Smooth muscle cell (in vitro differentiated cells): ENCODE results near the gene WDR27. TPM values are rescaled to one million over a fixed set of nuclear protein-coding genes. Genes with fewer than 3 reads are reported as not detected.

ENCODE experiments used
- DNase-seq: peaks from one replicate; lab custom pipeline; 2025; ENCODE audit not compliant: unreplicated experiment; lab: John Stamatoyannopoulos, UW
- H2AFZ ChIP-seq: fragments of 200-600 bp; sonication (generic); 2 replicates; pipeline ENCODE4 v1.6.0; 2016; ENCODE audit warnings: antibody characterized with exemption, low read depth, mild to moderate bottlenecking
- H3F3A ChIP-seq: fragments of 200-600 bp; sonication (generic); 2 replicates; pipeline ENCODE4 v1.6.0; 2017; ENCODE audit warnings: antibody characterized with exemption, low read depth
- H3K27ac ChIP-seq: fragments of 200-600 bp; sonication (generic); 2 replicates; pipeline ENCODE4 v1.5.1; 2016; ENCODE audit warnings: low read depth, mild to moderate bottlenecking
- H3K27me3 ChIP-seq: fragments of 200-600 bp; sonication (generic); 2 replicates; pipeline ENCODE4 v1.6.1; 2016; ENCODE audit warnings: low read depth, mild to moderate bottlenecking
- H3K36me3 ChIP-seq: fragments of 200-600 bp; sonication (generic); 2 replicates; pipeline ENCODE4 v1.5.1; 2016; ENCODE audit warnings: low read depth
- H3K4me1 ChIP-seq: fragments of 200-600 bp; sonication (generic); 2 replicates; pipeline ENCODE4 v1.5.1; 2016; ENCODE audit warnings: low read depth
- H3K4me2 ChIP-seq: fragments of 200-600 bp; sonication (generic); 2 replicates; pipeline ENCODE4 v1.6.0; 2016; ENCODE audit warnings: mild to moderate bottlenecking
- H3K4me3 ChIP-seq: fragments of 200-600 bp; sonication (generic); 2 replicates; pipeline ENCODE4 v1.5.1; 2016; ENCODE audit warnings: mild to moderate bottlenecking
- H3K79me2 ChIP-seq: fragments of 200-600 bp; sonication (generic); 2 replicates; pipeline ENCODE4 v1.6.0; 2016; ENCODE audit warnings: low read depth, mild to moderate bottlenecking
- H3K9ac ChIP-seq: fragments of 200-600 bp; sonication (generic); 2 replicates; pipeline ENCODE4 v1.6.0; 2016; ENCODE audit warnings: low read depth
- H3K9me3 ChIP-seq: fragments of 200-600 bp; sonication (generic); replicated peaks from 2 replicates; pipeline ENCODE4 v1.5.1; 2016; ENCODE audit warnings: low read depth
- H4K20me1 ChIP-seq: fragments of 200-600 bp; sonication (generic); 2 replicates; pipeline ENCODE4 v1.6.0; 2016; ENCODE audit warnings: low read depth
- CTCF ChIP-seq: fragments of 200-600 bp; sonication (generic); IDR thresholded peaks from 2 replicates; pipeline ENCODE4 v1.5.1; 2017; ENCODE audit warnings: borderline replicate concordance, mild to moderate bottlenecking, antibody characterized with exemption; ENCODE audit not compliant: insufficient read depth, poor library complexity, severe bottlenecking
- WGBS: methylation state at CpG from one replicate; pipeline ENCODE4 v1.1.7; 2016; ENCODE audit warnings: low lambda C conversion rate; 5-methylcytosine and 5-hydroxymethylcytosine counted together
- polyA plus RNA-seq: library from polyadenylated mRNA; unstranded; fragments of >200 nt; fragmentation: Nextera tagmentation; extraction: Ambion mirVana; gene quantifications from 2 replicates; pipeline ENCODE4 v1.2.1, GENCODE V29; 2016
- total RNA-seq: library from RNA; depleted of rRNA; stranded (reverse); fragments of >200 nt; gene quantifications from 2 replicates; pipeline ENCODE4 v1.2.3, GENCODE V29; 2014

The WDR27 gene
- total and polyA plus RNA-seq, 2 experiments from 2014 or later: 26.0 to 47.0 TPM

- H3K9me3 ChIP-seq: peaks cover 4% of the 10 kb centered on the region
- no peak overlapping the region for H3K4me3 ChIP-seq
- no peaks in the 10 kb centered on the region for H3F3A ChIP-seq
- H4K20me1 ChIP-seq: no peaks in the 10 kb centered on the region
- H3K27ac ChIP-seq: no peak overlapping the region
- TF ChIP-seq CTCF: no peak
- 96% methylated on average over 3 of the region's 3 CpGs for whole genome bisulfite sequencing
- no peaks in the 10 kb centered on the region for H3K4me1 ChIP-seq
- H3K4me2 ChIP-seq: no peak overlapping the region
- peaks cover 24% of the 10 kb centered on the region for H3K79me2 ChIP-seq
- no peak for DNase-seq
- no peak overlapping the region for H2AFZ ChIP-seq
- peaks cover 19% of the 10 kb centered on the region for H3K36me3 ChIP-seq
- H3K27me3 ChIP-seq: no peaks in the 10 kb centered on the region
- H3K9ac ChIP-seq: no peak overlapping the region
Measured at GRCh38 chr6:169692516-169692915, 9.3 kb downstream of the WDR27 start.

- WGBS: 100% methylated on average over 2 of the region's 2 CpGs
- peaks cover 30% of the 10 kb centered on the region for H3K36me3 ChIP-seq
- H3K27me3 ChIP-seq: no peaks in the 10 kb centered on the region
- no peak overlapping the region for H2AFZ ChIP-seq
- no peak overlapping the region for H3K27ac ChIP-seq
- H3K79me2 ChIP-seq: peaks cover 22% of the 10 kb centered on the region
- no peak overlapping the region for H3K9ac ChIP-seq
- no peak for TF ChIP-seq CTCF
- no peaks in the 10 kb centered on the region for H4K20me1 ChIP-seq
- H3K9me3 ChIP-seq: peaks cover 8% of the 10 kb centered on the region
- no peaks in the 10 kb centered on the region for H3F3A ChIP-seq
- no peaks in the 10 kb centered on the region for H3K4me1 ChIP-seq
- no peak overlapping the region for H3K4me3 ChIP-seq
- H3K4me2 ChIP-seq: no peak overlapping the region
- no peak for DNase-seq
Measured at GRCh38 chr6:169691260-169691659, 10.6 kb downstream of the WDR27 start.

- Histone ChIP-seq H3K4me2 (no peak overlapping the region), H3K9ac (no peak overlapping the region), H3K9me3 (peaks cover 15% of the 10 kb centered on the region), H3K36me3 (peaks cover 40% of the 10 kb centered on the region), H3F3A (no peaks in the 10 kb centered on the region), H3K27ac (no peak overlapping the region), H4K20me1 (no peaks in the 10 kb centered on the region), H3K4me3 (no peak overlapping the region), H3K4me1 (no peaks in the 10 kb centered on the region), H2AFZ (no peak overlapping the region), H3K79me2 (peaks cover 17% of the 10 kb centered on the region), H3K27me3 (no peaks in the 10 kb centered on the region)
- WGBS: 66% methylated on average over 6 of the region's 6 CpGs
- no peak for TF ChIP-seq CTCF
- DNase-seq: no peak
Measured at GRCh38 chr6:169689287-169689686, 12.5 kb downstream of the WDR27 start.

- no peak overlapping the region for H3K27ac ChIP-seq
- H3K27me3 ChIP-seq: no peaks in the 10 kb centered on the region
- no peak overlapping the region for H3K4me2 ChIP-seq
- peaks cover 16% of the 10 kb centered on the region for H3K79me2 ChIP-seq
- no peak for TF ChIP-seq CTCF
- no peaks in the 10 kb centered on the region for H3F3A ChIP-seq
- no peak overlapping the region for H3K9ac ChIP-seq
- no peaks in the 10 kb centered on the region for H3K4me1 ChIP-seq
- H3K9me3 ChIP-seq: peaks cover 11% of the 10 kb centered on the region
- no peaks in the 10 kb centered on the region for H4K20me1 ChIP-seq
- H3K36me3 ChIP-seq: peaks cover 30% of the 10 kb centered on the region
- no peak overlapping the region for H3K4me3 ChIP-seq
- no peak overlapping the region for H2AFZ ChIP-seq
- no peak for DNase-seq
- WGBS: 100% methylated on average over 2 of the region's 2 CpGs
Measured at GRCh38 chr6:169685860-169686259, 16.0 kb downstream of the WDR27 start.
